HepG2 (cell line): ENCODE data around the gene ETV5. TPM values are rescaled to one million over a fixed set of nuclear protein-coding genes. Genes with fewer than 3 reads are reported as not detected.

Experiments
- CREB3 ChIP-seq: sonication (generic); formaldehyde crosslinking; IDR thresholded peaks from 2 replicates; pipeline ENCODE4 v1.5.0; 2020; ENCODE audit warnings: missing genetic modification reagents
- JARID2 ChIP-seq: sonication (generic); formaldehyde crosslinking; IDR thresholded peaks from 2 replicates; pipeline ENCODE4 v1.8.1; 2023; ENCODE audit warnings: missing genetic modification reagents, inconsistent platforms; ENCODE audit not compliant: insufficient replicate concordance
- MAZ ChIP-seq, 2 experiments: sonication (generic) in 1 of 2; formaldehyde crosslinking in 1 of 2; IDR thresholded peaks; 2 replicates each; pipeline versions ENCODE4 v1.5.0 to v1.6.1; 2012 to 2020; ENCODE audit warnings: low read depth in 2 of 2, mild to moderate bottlenecking in 2 of 2, borderline replicate concordance in 1 of 2, improper control_type of control experiment in 1 of 2, low read length in 1 of 2, missing genetic modification reagents in 1 of 2, moderate library complexity in 1 of 2
- SP1 ChIP-seq, 2 experiments: fragments of 450-650 bp in 1 of 2; sonication (generic) in 1 of 2; formaldehyde crosslinking in 1 of 2; IDR thresholded peaks; 2 replicates each; pipeline versions ENCODE4 v1.4.0 to v1.6.1; 2016 to 2020; ENCODE audit warnings: missing genetic modification reagents in 1 of 2
- TCF12 ChIP-seq, 2 experiments: fragments of 450-650 bp in 1 of 2; sonication (generic) in 1 of 2; formaldehyde crosslinking in 1 of 2; IDR thresholded peaks; 2 replicates each; pipeline versions ENCODE4 v1.6.1 to v1.8.0; 2017 to 2022; ENCODE audit warnings: antibody characterized with exemption in 1 of 2, mild to moderate bottlenecking in 1 of 2, missing genetic modification reagents in 1 of 2, moderate library complexity in 1 of 2
- ZNF263 ChIP-seq: sonication (generic); formaldehyde crosslinking; IDR thresholded peaks from 2 replicates; pipeline ENCODE4 v1.4.0; 2020; ENCODE audit warnings: missing genetic modification reagents
- ZNF510 ChIP-seq: sonication (generic); formaldehyde crosslinking; IDR thresholded peaks from 2 replicates; pipeline ENCODE4 v1.4.0; 2020; ENCODE audit warnings: low read depth, mild to moderate bottlenecking, missing genetic modification reagents
- ZNF546 ChIP-seq: sonication (generic); formaldehyde crosslinking; conservative IDR thresholded peaks from 2 replicates; pipeline ENCODE4 v1.8.1; 2023; ENCODE audit warnings: mild to moderate bottlenecking, missing genetic modification reagents
- ZNF672 ChIP-seq: sonication (generic); formaldehyde crosslinking; IDR thresholded peaks from 2 replicates; pipeline ENCODE4 v1.8.1; 2022; ENCODE audit warnings: missing genetic modification reagents
- ZNF687 ChIP-seq: sonication (generic); formaldehyde crosslinking; IDR thresholded peaks from 2 replicates; pipeline ENCODE4 v1.5.1; 2020; ENCODE audit warnings: mild to moderate bottlenecking, missing genetic modification reagents, moderate library complexity
- ZNF777 ChIP-seq: sonication (generic); formaldehyde crosslinking; IDR thresholded peaks from 2 replicates; pipeline ENCODE4 v1.4.0; 2020; ENCODE audit warnings: missing genetic modification reagents
- ZNF781 ChIP-seq: sonication (generic); formaldehyde crosslinking; IDR thresholded peaks from 2 replicates; pipeline ENCODE4 v1.5.1; 2020; ENCODE audit warnings: borderline replicate concordance, mild to moderate bottlenecking, missing genetic modification reagents; ENCODE audit errors: not compliant biosample characterization
- ZSCAN22 ChIP-seq: sonication (generic); formaldehyde crosslinking; IDR thresholded peaks from 2 replicates; pipeline ENCODE4 v1.4.0; 2020; ENCODE audit warnings: mild to moderate bottlenecking, missing genetic modification reagents
- polyA plus RNA-seq, 8 experiments: library from polyadenylated mRNA; depleted of rRNA in 3 of 8; stranded (reverse) in 7 of 8; unstranded in 1 of 8; fragments of >200 nt; fragmentation: Illumina TruSeq in 4 of 8; extraction: Trizol in 4 of 8; gene quantifications; 2 replicates each; pipeline versions ENCODE4 v1.2.1 to v1.2.3, GENCODE V29; 2011 to 2016; ENCODE audit warnings: low read depth in 4 of 8, missing spikeins in 1 of 8, mixed read lengths in 1 of 8; ENCODE audit not compliant: insufficient read depth in 1 of 8
- total RNA-seq, 5 experiments: library from RNA; depleted of rRNA; stranded (reverse); fragments of >200 nt; fragmentation: Illumina TruSeq; extraction: Trizol; gene quantifications; 2 replicates each; pipeline ENCODE4 v1.2.3, GENCODE V29; 2016; ENCODE audit warnings: low read depth in 1 of 5
- TF ChIP-seq, protein P1 (sequence below): IDR thresholded peaks from 2 replicates; pipeline ENCODE4 v1.6.1; 2016; ENCODE audit warnings: missing biosample characterization, missing genetic modification reagents, low read depth
- TF ChIP-seq, protein P2 (sequence below): sonication (generic); formaldehyde crosslinking; IDR thresholded peaks from 2 replicates; pipeline ENCODE4; 2020; ENCODE audit warnings: missing genetic modification reagents, mild to moderate bottlenecking, borderline replicate concordance
- TF ChIP-seq, protein P3 (sequence below): sonication (generic); formaldehyde crosslinking; conservative IDR thresholded peaks from 2 replicates; pipeline ENCODE4 v1.4.0; 2020; ENCODE audit warnings: missing genetic modification reagents

The ETV5 gene
- total and polyA plus RNA-seq, 2 of the 13 experiments (the other 11 are each of a cell fraction or from before 2014, with no cell fraction given): 52.9 to 57.2 TPM

DNA sequence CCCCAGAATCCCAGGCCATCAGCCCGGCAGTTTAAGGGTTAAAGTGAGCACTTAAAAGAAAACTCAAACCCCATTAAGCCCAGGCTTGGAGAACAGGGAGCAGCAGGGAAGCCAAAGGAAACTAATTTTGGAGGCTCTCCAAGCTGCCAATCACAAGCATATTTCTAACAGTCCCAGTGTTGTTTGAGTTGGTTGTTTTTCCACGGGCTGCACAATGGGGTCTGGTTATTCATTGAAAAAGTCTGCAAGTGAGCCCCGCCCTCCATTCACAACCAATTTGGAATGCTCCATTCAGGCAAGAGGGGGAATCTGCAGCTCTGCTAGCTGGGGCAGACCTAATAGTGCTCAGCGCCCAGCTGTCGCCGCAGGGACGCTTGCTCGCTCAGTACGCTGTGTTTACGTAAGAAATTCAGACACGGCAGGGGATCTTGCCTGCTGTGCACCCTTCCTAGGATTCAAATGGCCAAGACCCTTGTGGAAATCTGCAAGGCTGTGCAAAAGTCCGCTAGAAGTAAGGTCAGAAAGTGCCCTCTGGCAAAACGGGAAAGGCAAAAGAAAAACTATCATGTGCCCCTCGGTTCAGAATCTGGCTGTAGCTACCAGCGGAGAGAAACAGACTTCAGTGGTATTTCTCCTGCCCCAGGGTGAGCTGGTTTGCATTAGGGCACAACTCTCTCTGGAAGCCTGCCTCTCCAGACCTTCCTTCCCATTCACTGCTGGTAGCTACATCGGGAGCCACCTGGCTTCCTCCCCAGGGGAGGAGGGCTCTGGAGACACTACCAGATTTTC lies 11.0 kb downstream of the ETV5 start (continued):
- TF ChIP-seq ZNF687 (CRISPR knock-in tag) (peak; percentile 83), ZNF546 (no peak; the same call in 1 of the 2 replicates), TCF12 (IDR thresholded peaks at IDR 0.05) (no peak), TCF12 (CRISPR knock-in tag; IDR thresholded peaks at IDR 0.05) (no peak), JARID2 (CRISPR knock-in tag) (peak; percentile 50), ZNF510 (no peak), ZNF263 (CRISPR knock-in tag) (no peak), ZNF672 (no peak), ZNF777 (no peak), SP1 (IDR thresholded peaks at IDR 0.05) (no peak), SP1 (CRISPR knock-in tag; IDR thresholded peaks at IDR 0.05) (peak; percentile 54; the same call in 1 of the 2 replicates), ZSCAN22 (CRISPR knock-in tag) (no peak), ZNF781 (CRISPR knock-in tag) (no peak), MAZ (IDR thresholded peaks at IDR 0.05; ENCODE audit: borderline replicate concordance, low read depth, low read length) (no peak), MAZ (CRISPR knock-in tag; IDR thresholded peaks at IDR 0.05; ENCODE audit: low read depth) (no peak; the same call in 1 of the 2 replicates), CREB3 (CRISPR knock-in tag) (no peak)
- TF ChIP-seq, protein P1, sequence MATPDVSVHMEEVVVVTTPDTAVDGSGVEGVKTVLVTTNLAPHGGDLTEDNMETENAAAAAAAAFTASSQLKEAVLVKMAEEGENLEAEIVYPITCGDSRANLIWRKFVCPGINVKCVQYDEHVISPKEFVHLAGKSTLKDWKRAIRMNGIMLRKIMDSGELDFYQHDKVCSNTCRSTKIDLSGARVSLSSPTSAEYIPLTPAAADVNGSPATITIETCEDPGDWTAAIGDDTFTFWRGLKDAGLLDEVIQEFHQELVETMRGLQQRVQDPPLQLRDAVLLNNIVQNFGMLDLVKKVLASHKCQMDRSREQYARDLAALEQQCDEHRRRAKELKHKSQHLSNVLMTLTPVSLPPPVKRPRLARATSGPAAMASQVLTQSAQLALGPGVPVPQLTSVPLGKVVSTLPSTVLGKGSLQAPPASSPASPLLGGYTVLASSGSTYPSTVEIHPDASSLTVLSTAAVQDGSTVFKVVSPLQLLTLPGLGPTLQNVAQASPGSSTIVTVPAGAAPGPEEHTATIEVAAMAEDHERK (CRISPR knock-in tag): no peak
- TF ChIP-seq, protein P2, sequence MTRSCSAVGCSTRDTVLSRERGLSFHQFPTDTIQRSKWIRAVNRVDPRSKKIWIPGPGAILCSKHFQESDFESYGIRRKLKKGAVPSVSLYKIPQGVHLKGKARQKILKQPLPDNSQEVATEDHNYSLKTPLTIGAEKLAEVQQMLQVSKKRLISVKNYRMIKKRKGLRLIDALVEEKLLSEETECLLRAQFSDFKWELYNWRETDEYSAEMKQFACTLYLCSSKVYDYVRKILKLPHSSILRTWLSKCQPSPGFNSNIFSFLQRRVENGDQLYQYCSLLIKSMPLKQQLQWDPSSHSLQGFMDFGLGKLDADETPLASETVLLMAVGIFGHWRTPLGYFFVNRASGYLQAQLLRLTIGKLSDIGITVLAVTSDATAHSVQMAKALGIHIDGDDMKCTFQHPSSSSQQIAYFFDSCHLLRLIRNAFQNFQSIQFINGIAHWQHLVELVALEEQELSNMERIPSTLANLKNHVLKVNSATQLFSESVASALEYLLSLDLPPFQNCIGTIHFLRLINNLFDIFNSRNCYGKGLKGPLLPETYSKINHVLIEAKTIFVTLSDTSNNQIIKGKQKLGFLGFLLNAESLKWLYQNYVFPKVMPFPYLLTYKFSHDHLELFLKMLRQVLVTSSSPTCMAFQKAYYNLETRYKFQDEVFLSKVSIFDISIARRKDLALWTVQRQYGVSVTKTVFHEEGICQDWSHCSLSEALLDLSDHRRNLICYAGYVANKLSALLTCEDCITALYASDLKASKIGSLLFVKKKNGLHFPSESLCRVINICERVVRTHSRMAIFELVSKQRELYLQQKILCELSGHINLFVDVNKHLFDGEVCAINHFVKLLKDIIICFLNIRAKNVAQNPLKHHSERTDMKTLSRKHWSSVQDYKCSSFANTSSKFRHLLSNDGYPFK (CRISPR knock-in tag): no peak; the same call in none of the 2 replicates
- TF ChIP-seq, protein P3, sequence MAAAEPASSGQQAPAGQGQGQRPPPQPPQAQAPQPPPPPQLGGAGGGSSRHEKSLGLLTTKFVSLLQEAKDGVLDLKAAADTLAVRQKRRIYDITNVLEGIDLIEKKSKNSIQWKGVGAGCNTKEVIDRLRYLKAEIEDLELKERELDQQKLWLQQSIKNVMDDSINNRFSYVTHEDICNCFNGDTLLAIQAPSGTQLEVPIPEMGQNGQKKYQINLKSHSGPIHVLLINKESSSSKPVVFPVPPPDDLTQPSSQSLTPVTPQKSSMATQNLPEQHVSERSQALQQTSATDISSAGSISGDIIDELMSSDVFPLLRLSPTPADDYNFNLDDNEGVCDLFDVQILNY: no peak
